NCI-H1048 (cell line): ENCODE data around the gene ZSCAN18.

ENCODE experiments used
- DNase-seq: peaks from one replicate; lab custom pipeline; 2025; lab: John Stamatoyannopoulos, UW

ZSCAN18 gene

DNA sequence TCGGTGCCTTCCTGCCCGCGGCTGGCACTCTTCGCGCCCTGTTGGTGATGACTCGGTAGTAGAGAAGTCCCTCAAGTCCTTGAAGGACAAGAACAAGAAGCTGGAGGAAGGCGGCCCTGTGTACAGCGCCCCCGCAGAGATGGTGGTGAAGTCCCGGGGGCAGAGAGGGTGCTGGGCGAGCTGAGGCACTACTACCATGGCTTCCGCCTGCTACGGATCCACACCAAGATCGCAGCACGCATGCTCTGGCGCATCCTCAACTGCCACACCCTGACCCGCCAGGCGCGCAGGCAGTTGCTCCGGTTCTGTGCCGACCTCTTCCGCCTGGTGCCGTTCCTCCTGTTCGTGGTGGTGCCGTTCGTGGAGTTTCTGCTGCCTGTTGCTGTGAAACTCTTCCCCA is 53.1 kb downstream of the ZSCAN18 start:
- DNase-seq, result no peak

DNA sequence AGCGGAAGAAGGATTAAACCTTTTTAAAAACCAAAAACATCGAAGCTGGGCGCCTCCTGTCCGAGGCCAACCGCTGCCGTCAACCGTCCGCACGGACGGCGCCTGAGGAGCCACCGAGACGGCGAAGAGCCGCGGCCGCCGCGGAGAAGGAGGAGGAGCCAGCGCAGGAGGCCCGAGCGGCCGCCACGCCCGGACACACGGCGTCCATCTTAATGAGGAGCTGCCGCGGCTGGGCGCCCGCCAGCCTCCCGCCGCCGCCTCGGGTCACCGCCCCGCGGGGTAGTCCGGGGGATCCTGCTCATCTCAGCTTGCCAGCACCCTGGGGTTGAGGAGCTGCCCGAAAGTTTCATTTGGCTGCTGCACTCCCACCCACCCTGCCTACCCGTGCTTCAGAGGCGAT is 53.6 kb downstream of the ZSCAN18 start:
- no peak for DNase-seq

DNA sequence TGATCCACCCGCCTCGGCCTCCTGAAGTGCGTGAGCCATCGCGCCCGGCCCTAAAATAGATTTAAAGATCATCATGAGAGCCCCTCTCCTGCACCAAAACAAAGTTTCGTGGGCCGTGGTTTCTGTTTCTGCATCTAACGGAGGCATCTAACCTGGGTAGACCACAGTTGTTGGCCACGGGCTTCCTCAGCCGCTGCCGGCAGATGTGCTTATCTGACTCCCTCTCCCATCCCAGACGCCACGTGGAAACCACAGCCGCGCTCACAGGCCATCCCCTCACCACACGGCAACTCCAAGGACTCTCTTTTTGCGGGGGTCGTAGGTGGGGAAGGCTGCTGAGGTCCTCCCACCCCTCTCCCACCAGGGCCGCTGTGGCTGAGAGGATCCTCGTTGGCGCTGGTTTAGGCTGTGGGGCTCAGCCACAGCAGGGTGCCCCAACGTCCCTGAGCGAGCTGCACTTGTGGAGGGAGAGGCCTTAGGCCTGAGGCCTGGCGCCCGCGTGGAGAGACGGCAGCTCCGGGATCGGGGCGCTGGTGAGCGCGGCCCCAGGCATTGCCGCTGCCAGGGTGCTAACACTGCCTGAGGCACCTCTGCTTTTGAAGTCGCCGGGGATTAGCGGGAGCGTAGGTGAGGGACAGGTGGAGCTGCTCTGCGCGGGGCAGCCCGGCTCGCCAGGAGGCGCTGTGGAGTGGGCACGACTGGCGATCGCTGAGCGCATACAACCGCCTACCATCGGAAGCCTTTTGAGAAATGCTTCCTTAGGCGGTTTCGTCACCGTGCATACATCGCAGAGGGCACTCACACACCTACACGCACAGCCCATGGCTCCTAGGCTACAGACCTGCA is 55.3 kb downstream of the ZSCAN18 start:
- DNase-seq, result no peak

DNA sequence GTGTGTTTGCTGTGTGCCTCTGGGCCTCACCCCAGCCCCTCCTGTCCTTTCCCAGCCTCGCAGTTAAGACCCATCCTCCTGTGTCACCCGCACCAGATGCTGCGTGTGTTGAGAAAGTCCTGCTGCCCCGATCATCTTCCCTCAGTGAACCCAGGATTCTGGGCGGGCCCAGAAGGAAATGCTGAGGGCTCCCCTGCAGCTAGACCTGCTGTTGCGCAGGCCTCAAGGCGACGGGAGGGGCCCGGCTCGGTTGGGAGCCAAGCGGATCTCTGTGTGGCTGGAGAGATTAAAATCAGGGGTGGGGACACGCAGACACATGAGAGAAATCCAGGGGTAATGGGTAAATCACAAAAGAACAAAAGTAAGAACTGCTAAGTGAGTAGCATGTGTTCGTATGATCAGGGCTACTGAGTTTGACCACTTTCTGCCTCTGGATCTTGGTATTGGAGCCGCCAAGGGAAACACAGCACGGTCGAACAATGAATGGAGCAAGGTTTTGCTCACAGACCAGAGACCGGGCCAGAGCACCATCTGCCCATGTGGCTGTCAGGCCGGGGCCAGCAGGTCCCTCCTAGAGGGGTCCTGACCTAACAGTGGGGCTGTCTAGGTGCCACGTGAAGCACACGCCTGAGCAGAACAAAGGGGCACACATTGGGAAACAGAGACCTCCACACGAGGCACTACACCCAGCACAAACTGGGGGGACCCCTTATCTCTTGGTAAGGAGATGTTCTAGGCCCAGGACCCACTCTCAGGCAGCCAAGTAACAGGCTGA is 57.1 kb downstream of the ZSCAN18 start:
- no peak for DNase-seq

DNA sequence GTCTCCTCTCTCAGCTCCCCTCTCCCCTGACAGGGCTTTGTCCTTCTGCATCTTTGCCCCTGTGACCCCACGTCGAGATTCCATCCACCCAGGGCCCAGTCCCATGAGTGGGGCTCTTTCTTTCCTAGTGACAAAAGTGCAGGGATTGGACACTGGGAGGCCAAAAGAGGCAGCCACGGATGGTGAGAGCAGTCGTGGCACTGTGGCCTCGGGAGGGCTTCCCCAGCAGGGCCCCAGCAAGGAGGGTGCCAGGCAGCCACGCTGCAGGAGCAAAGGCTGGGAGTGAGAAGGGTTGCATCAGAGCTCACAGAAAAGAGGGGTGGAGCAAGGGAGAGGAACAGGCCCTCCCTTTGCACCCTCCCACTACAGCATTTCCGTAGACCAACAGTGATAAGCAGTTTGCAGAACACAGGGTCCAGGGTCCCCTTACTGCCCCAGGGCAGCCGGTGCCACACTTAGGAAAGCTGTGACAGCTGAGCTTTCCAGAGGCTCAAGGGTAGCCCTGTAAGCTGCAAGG is 59.3 kb downstream of the ZSCAN18 start:
- no peak for DNase-seq

DNA sequence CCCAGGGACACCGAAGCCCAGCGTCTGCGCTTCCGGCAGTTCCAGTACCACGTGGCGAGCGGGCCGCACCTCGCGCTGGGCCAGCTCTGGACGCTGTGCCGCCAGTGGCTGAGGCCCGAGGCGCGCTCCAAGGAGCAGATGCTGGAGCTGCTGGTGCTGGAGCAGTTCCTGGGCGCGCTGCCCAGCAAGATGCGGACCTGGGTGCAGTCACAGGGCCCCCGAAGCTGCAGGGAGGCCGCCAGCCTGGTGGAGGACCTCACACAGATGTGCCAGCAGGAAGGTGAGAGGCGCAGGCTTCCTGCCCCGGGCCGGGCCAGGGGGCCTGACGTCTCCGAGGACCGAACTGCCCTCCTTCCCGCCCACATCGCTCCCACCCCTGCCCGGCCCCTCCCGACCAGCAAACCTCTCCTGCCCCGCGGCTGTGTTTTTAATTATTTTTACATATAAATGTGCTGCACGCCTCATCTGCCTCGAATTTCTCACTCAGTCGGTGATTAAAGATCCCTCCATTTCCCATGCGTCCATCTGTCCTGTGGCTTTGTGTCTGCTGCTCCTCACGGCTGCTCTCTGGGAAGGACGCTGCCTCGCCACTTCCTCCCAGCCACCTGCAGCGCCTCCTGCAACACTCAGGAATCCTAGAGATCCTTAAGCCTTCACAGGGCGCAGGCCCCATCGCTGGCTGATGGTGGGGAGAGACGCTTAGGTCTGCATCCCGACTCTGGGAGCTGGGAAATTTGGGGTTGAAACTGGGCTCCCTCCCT is 59.9 kb downstream of the ZSCAN18 start:
- DNase-seq, result no peak

DNA sequence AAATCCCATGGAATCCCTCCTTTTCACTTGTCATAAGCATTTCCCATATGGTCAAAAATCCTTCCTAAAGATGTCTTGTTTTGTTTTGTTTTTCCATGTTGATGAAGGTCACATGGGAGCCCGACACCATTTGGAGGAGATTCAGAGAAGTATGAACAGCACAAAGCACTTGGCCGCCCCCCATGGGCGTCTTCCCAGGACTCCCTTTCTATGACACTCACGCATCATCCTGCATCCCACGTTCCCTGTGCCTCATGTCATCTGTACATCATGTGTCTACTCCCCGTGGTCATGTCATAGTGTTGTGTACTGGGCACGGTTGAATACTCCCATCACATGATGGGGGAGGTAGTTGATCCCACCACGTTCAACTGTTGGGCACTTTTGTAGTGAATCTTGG is 62.2 kb downstream of the ZSCAN18 start:
- DNase-seq, result no peak

DNA sequence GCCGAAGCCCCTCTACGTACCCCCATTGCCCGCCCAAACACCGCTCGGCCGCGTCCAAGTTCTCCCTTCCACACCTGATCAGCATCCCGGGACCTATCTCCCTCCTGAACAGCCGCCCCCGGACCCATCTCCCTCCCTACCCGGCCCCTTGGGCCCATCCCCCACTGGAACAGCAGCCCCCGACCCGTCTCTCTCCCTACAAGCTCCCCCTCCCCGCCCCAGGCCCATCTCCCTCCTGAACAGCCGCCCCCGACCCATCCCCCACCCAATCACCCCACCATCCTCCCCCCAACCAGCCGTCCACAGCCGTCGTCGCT is 63.6 kb downstream of the ZSCAN18 start:
- no peak for DNase-seq
